Esophagus muscularis mucosa (tissue), 4 donors: ENCODE results near the gene DDX46. TPM values are rescaled to one million over a fixed set of nuclear protein-coding genes. Genes with fewer than 3 reads are reported as not detected.
A peak's percentile ranks its signal among the peaks of the same experiment; 100 is the strongest.
"Not testable (repeated sequence)": the region's sequence is repeated elsewhere in the genome, so short reads cannot be mapped to it uniquely, and the experiment has no call there.

Experiments used
- DNase-seq: peaks from one replicate; pipeline ENCODE4 v3.0.0-alpha.2; 2017; ENCODE audit errors: extremely low spot score
- H3K27ac ChIP-seq, 4 donors: fragments of 200-600 bp; sonication (generic); replicated peaks in 1 of 4; 1 replicate in 3 of 4; 2 replicates in 1 of 4; pipeline ENCODE4 v1.5.1; 2016 to 2019; ENCODE audit warnings: mild to moderate bottlenecking in 1 of 4
- H3K27me3 ChIP-seq, 4 donors: fragments of 200-600 bp; sonication (generic); one replicate each; pipeline versions ENCODE4 v1.5.1 to v1.6.0; 2016 to 2019
- H3K36me3 ChIP-seq, 4 donors: fragments of 200-600 bp; sonication (generic); one replicate each; pipeline ENCODE4 v1.5.1; 2016 to 2019
- H3K4me1 ChIP-seq, 4 donors: fragments of 200-600 bp; sonication (generic); one replicate each; pipeline ENCODE4 v1.5.1; 2016 to 2019
- H3K4me3 ChIP-seq, 4 donors: fragments of 200-600 bp; sonication (generic); 1 replicate in 2 of 4; 2 replicates in 2 of 4; pipeline ENCODE4 v1.5.1; 2016 to 2019; ENCODE audit warnings: mild to moderate bottlenecking in 4 of 4, moderate library complexity in 1 of 4
- H3K9me3 ChIP-seq, 4 donors: fragments of 200-600 bp; sonication (generic); 1 replicate in 3 of 4; 2 replicates in 1 of 4; pipeline ENCODE4 v1.5.1; 2016 to 2019
- CTCF ChIP-seq, 3 experiments: fragments of 200-600 bp in 2 of 3; fragments of 450-650 bp in 1 of 3; sonication (generic) in 2 of 3; IDR thresholded peaks; one replicate each; pipeline ENCODE4 v1.5.1; 2017 to 2019; ENCODE audit warnings: antibody characterized with exemption in 3 of 3, mild to moderate bottlenecking in 2 of 3, moderate library complexity in 1 of 3
- EP300 ChIP-seq: sonication (generic); formaldehyde crosslinking; IDR thresholded peaks from one replicate; pipeline ENCODE4 v1.6.1; 2017; ENCODE audit warnings: antibody characterized with exemption
- POLR2A ChIP-seq: fragments of 450-650 bp; IDR thresholded peaks from one replicate; pipeline ENCODE4 v1.6.1; 2017; ENCODE audit warnings: antibody characterized with exemption, moderate library complexity, mild to moderate bottlenecking, low read depth
- POLR2AphosphoS5 ChIP-seq, 2 donors: sonication (generic); formaldehyde crosslinking; IDR thresholded peaks; one replicate each; pipeline ENCODE4 v1.6.1; 2017; ENCODE audit warnings: antibody characterized with exemption in 2 of 2
- WGBS: methylation state at CpG from one replicate; pipeline ENCODE4 v1.1.5; 2018; 5-methylcytosine and 5-hydroxymethylcytosine counted together
- intact Hi-C: fragments of 100-400 bp; cut with DNase I; formaldehyde crosslinking; loops from one replicate; pipeline ENCODE4 v1.15.1; 2023
- total RNA-seq, 4 donors: library from RNA; depleted of rRNA; stranded (reverse); fragments of >200 nt; gene quantifications; one replicate each; pipeline versions ENCODE4 v1.1.0 to v1.2.1, GENCODE V29; 2016

DDX46 gene
- total RNA-seq, 4 donors from 2014 or later = 29.2 to 33.2 (median 30.5) TPM

GRCh38 chr5:134833340-134834032 is 74.9 kb downstream of the DDX46 start:
- no peak for TF ChIP-seq POLR2A
- TF ChIP-seq CTCF (IDR thresholded peaks at IDR 0.05) = no peak
- TF ChIP-seq EP300 = no peak
- no peak for TF ChIP-seq POLR2AphosphoS5 (IDR thresholded peaks at IDR 0.05)
- Histone ChIP-seq H3K9me3 (no peaks in the 10 kb centered on the region), H3K4me1 (peaks cover 3 to 22% (median 16%) of the 10 kb centered on the region in 4 donors), H3K27ac (peak overlapping the region; percentile 40 to 68 (median 66)), H3K36me3 (peaks cover 7 to 54% (median 33%) of the 10 kb centered on the region in 4 donors), H3K27me3 (no peaks in the 10 kb centered on the region), H3K4me3 (no peak overlapping the region)
- intact Hi-C loops = no loop called here
- no peak for DNase-seq
- WGBS = 57% methylated on average over 3 of the region's 3 CpGs

- Histone ChIP-seq H3K27ac (no peak overlapping the region), H3K36me3 (peaks cover 0 to 62% (median 43%) of the 10 kb centered on the region in 4 donors), H3K4me3 (no peak overlapping the region), H3K9me3 (no peaks in the 10 kb centered on the region), H3K4me1 (peaks cover 3 to 22% (median 16%) of the 10 kb centered on the region in 4 donors), H3K27me3 (no peaks in the 10 kb centered on the region)
- intact Hi-C loops = no loop called here
- no peak for DNase-seq
- TF ChIP-seq POLR2AphosphoS5 (IDR thresholded peaks at IDR 0.05) (no peak), CTCF (IDR thresholded peaks at IDR 0.05) (no peak), EP300 (no peak), POLR2A (no peak)
- WGBS = 97% methylated on average over 2 of the region's 2 CpGs
Observed at GRCh38 chr5:134835623-134836022, 77.0 kb downstream of the DDX46 start.

GRCh38 chr5:134837530-134838181 is 79.1 kb downstream of the DDX46 start:
- intact Hi-C loops = no loop called here
- Histone ChIP-seq H3K4me1 (peaks cover 3 to 22% (median 16%) of the 10 kb centered on the region in 4 donors), H3K27me3 (no peaks in the 10 kb centered on the region), H3K4me3 (no peak overlapping the region), H3K36me3 (peaks cover 0 to 62% (median 42%) of the 10 kb centered on the region in 4 donors), H3K9me3 (no peaks in the 10 kb centered on the region), H3K27ac (no peak overlapping the region)
- WGBS = 98% methylated on average over 3 of the region's 3 CpGs
- no peak for DNase-seq
- TF ChIP-seq CTCF (IDR thresholded peaks at IDR 0.05) (no peak), EP300 (no peak), POLR2A (no peak), POLR2AphosphoS5 (IDR thresholded peaks at IDR 0.05) (no peak)

- Histone ChIP-seq H3K36me3 (peaks cover 0 to 62% (median 39%) of the 10 kb centered on the region in 4 donors), H3K4me1 (peaks cover 3 to 17% (median 14%) of the 10 kb centered on the region in 4 donors)
- H3K27ac ChIP-seq, H3K4me3 ChIP-seq, intact Hi-C loops, DNase-seq, H3K27me3 ChIP-seq, H3K9me3 ChIP-seq: not testable (repeated sequence)
- 90% methylated on average over 9 of the region's 9 CpGs for WGBS
Observed at GRCh38 chr5:134838361-134838760, 79.8 kb downstream of the DDX46 start.

GRCh38 chr5:134840811-134841210 is 82.2 kb downstream of the DDX46 start:
- Histone ChIP-seq H3K27ac (no peak overlapping the region), H3K36me3 (peaks cover 0 to 53% (median 25%) of the 10 kb centered on the region in 4 donors), H3K27me3 (no peaks in the 10 kb centered on the region), H3K4me1 (peaks cover 6 to 10% (median 8%) of the 10 kb centered on the region in 4 donors), H3K9me3 (no peaks in the 10 kb centered on the region), H3K4me3 (no peak overlapping the region)
- intact Hi-C loops = no loop called here
- no peak for DNase-seq
- TF ChIP-seq POLR2AphosphoS5 (IDR thresholded peaks at IDR 0.05) = no peak
- no peak for TF ChIP-seq CTCF (IDR thresholded peaks at IDR 0.05)
- TF ChIP-seq POLR2A = no peak
- TF ChIP-seq EP300 = no peak
- 99% methylated on average over 3 of the region's 3 CpGs for WGBS
